Endothelial cell (in vitro differentiated cells): ENCODE measurements around the gene THAP2. TPM values are rescaled to one million over a fixed set of nuclear protein-coding genes. Genes with fewer than 3 reads are reported as not detected.

ENCODE experiments used
- DNase-seq: peaks from one replicate; pipeline ENCODE4 v3.0.0; 2021; ENCODE audit warnings: low spot score
- H3K27ac Mint-ChIP-seq: one replicate; pipeline ENCODE4 v1.8.0; 2021; ENCODE audit warnings: mixed read lengths, inconsistent platforms; ENCODE audit not compliant: unreplicated experiment
- H3K27me3 Mint-ChIP-seq: one replicate; pipeline ENCODE4 v1.8.0; 2021; ENCODE audit warnings: mild to moderate bottlenecking, moderate library complexity, mixed read lengths, inconsistent platforms; ENCODE audit not compliant: unreplicated experiment
- H3K36me3 Mint-ChIP-seq: one replicate; pipeline ENCODE4 v1.8.0; 2021; ENCODE audit warnings: mild to moderate bottlenecking, low read depth, mixed read lengths, inconsistent platforms; ENCODE audit not compliant: unreplicated experiment
- H3K4me1 Mint-ChIP-seq: one replicate; pipeline ENCODE4 v1.8.0; 2021; ENCODE audit warnings: mild to moderate bottlenecking, mixed read lengths, inconsistent platforms; ENCODE audit not compliant: unreplicated experiment
- H3K4me3 Mint-ChIP-seq: one replicate; pipeline ENCODE4 v1.8.0; 2021; ENCODE audit warnings: mild to moderate bottlenecking, mixed read lengths, inconsistent platforms; ENCODE audit not compliant: unreplicated experiment
- H3K9me3 Mint-ChIP-seq: one replicate; pipeline ENCODE4 v1.8.0; 2021; ENCODE audit warnings: mixed read lengths, inconsistent platforms; ENCODE audit not compliant: unreplicated experiment
- CTCF ChIP-seq: fragments of 200-600 bp; sonication (generic); IDR thresholded peaks from one replicate; pipeline ENCODE4 v1.5.0; 2021; ENCODE audit warnings: antibody characterized with exemption; ENCODE audit not compliant: unreplicated experiment
- total RNA-seq: library from RNA; stranded (reverse); fragmentation: NEBNext Ultra II Directional; extraction: Animal tissue kit (Norgen Biotek cat#: 25700); gene quantifications from one replicate; pipeline ENCODE4 v1.2.1, GENCODE V29; 2021; ENCODE audit not compliant: unreplicated experiment

Gene THAP2
- total RNA-seq, 1 donor from 2014 or later = 4.2 TPM

DNA sequence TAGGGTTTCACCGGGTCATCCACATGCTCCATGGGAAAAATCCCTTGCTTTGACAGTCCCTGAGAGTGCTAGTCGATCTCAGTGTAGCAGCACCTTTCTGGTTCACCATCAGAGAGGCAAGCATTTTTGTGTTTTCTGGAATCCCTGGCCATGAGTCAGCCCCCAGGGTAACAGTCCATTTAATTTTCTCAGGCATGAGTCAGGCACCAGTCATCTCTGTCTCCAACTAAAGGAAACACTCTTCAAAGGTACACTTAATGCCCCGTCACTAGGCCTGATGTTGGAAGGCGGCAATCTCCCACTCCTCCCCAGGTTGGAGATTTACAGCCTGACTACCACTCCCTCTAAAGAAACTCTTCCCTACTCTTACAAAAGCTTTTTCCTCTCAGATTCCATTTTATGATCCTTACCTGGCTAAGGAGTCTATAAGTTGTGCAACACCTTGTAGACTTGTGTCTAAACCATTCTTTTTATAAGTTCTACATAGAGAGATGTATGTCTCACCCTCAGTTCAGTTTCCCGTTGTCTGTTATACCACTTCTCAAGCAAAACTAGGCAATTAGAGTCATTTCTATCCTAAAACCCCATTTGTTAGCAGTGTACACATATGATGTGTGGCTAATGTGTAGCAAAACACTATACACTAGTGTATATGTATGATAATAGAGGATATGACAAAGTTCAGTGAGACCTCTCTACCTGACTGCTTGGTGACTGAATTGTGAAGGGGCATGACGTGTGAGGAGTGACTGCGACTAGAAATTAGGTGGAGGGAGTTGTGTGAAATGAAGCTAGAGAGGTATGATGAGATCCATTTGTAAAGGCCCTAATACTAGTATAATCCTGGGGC, 46.4 kb downstream of the THAP2 start:
- Mint-ChIP-seq H3K4me3 (no peak overlapping the region), H3K27me3 (no peaks in the 10 kb centered on the region), H3K27ac (no peak overlapping the region), H3K4me1 (no peaks in the 10 kb centered on the region), H3K9me3 (no peaks in the 10 kb centered on the region), H3K36me3 (peaks cover 3% of the 10 kb centered on the region)
- TF ChIP-seq CTCF = no peak
- no peak for DNase-seq

DNA sequence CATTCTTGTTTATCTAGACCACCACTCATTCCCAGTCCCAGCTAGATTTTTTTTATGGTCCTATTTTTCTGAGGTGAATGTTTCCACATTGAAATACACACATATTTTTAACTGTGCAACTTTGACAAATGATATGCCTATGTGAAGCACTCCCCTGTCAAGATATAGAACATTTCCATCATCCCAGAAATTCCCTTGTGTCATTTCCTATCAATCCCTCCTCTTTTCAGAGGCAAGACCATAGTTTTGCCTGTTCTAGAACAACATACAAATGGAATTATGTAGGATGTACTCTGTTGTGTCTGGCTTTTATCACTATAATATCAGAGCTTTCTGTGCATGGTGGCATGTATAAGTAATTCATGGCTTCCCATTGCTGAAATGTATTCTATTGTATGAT, 54.5 kb downstream of the THAP2 start:
- Mint-ChIP-seq H3K27me3 (no peaks in the 10 kb centered on the region), H3K36me3 (no peaks in the 10 kb centered on the region), H3K27ac (no peak overlapping the region), H3K9me3 (no peaks in the 10 kb centered on the region), H3K4me3 (no peak overlapping the region), H3K4me1 (no peaks in the 10 kb centered on the region)
- TF ChIP-seq CTCF = no peak
- DNase-seq = no peak

GRCh38 chr12:71719647-71720370, 55.7 kb downstream of the THAP2 start:
- no peak for TF ChIP-seq CTCF
- H3K9me3 Mint-ChIP-seq = no peaks in the 10 kb centered on the region
- H3K36me3 Mint-ChIP-seq = no peaks in the 10 kb centered on the region
- H3K4me1 Mint-ChIP-seq = no peaks in the 10 kb centered on the region
- no peaks in the 10 kb centered on the region for H3K27me3 Mint-ChIP-seq
- no peak overlapping the region for H3K4me3 Mint-ChIP-seq
- no peak overlapping the region for H3K27ac Mint-ChIP-seq
- DNase-seq = no peak

DNA sequence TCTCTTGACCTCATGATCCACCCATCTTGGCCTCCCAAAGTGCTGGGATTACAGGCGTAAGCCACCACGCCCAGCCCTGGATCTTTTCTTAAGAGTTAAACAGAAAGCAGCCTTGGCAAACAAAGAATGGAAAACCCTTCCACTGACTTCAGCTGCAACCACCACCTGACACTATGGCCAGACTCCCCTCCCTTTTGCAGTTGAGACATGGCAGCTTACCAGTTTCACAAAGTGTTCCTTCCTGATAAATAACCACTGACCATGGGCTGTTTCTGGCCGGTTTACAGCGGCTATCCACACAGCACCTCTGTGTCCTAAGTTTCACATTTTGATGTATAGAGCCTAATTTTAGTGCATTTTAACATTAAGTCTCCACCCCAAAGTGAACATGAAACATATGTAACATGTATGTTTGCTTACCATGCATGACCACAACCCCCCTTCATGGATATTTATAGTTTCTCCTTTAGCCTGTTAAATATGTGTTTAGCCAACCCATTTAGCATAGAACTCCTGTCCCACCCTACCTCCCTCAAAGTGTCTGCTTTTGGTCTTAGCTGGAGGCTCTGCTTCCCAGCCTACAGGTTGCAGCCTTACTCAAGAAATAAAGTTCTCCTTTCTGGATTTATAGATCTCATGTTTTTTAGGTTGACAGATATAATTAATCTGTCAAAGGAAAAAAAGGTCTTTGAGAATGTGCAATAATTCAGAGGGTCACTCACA, 57.8 kb downstream of the THAP2 start:
- Mint-ChIP-seq H3K36me3 (no peaks in the 10 kb centered on the region), H3K4me1 (no peaks in the 10 kb centered on the region), H3K27ac (no peak overlapping the region), H3K27me3 (no peaks in the 10 kb centered on the region), H3K4me3 (no peak overlapping the region), H3K9me3 (no peaks in the 10 kb centered on the region)
- no peak for DNase-seq
- no peak for TF ChIP-seq CTCF
